Measurements from ENCODE around the gene CASP10.

Gene CASP10

GRCh38 chr2:201152517-201152916 lies 30.4 kb upstream of the CASP10 start:
- Histone ChIP-seq H2BK15ac (ENCODE audit: low read depth, poor library complexity, severe bottlenecking) (no peak overlapping the region), H3K4me2 (ENCODE audit: low read length, poor library complexity, severe bottlenecking) (no peak overlapping the region), H3K18ac (ENCODE audit: low read depth in 1 of 2, low read length in 2 of 2) (no peak overlapping the region), H3K23ac (ENCODE audit: low read length in 2 of 2) (no peak overlapping the region), H2BK120ac (ENCODE audit: low read depth, low read length) (no peak overlapping the region), H3K4ac (ENCODE audit: low read depth in 1 of 2, low read length in 2 of 2) (peak overlapping the region; percentile 20 to 34), H3K9ac (ENCODE audit: low read length) (peak overlapping the region; percentile 83), H2BK12ac (ENCODE audit: low read length in 2 of 2) (peak overlapping the region; percentile 44 to 55), H3K27ac (ENCODE audit: low read length, poor library complexity, severe bottlenecking) (peak overlapping the region; percentile 89), H3K9me3 (ENCODE audit: control insufficient read depth, low read length) (no peaks in the 10 kb centered on the region), H3K14ac (ENCODE audit: low read length in 2 of 2) (no peak overlapping the region), H2AFZ (ENCODE audit: low read depth, low read length) (no peak overlapping the region), H3K4me3 (ENCODE audit: insufficient read depth in 1 of 2, low read depth in 1 of 2, low read length in 2 of 2) (no peak overlapping the region), H2AK5ac (ENCODE audit: low read length, severe bottlenecking) (peak overlapping the region; percentile 85), H4K91ac (ENCODE audit: low read length) (peak overlapping the region; percentile 80), H3K36me3 (ENCODE audit: control insufficient read depth in 1 of 2, insufficient read depth in 2 of 2, low read depth in 1 of 2, low read length in 2 of 2) (peaks cover 20 to 65% of the 10 kb centered on the region in 2 experiments), H3K4me1 (ENCODE audit: control insufficient read depth, insufficient read depth, low read depth, low read length) (peaks cover 10% of the 10 kb centered on the region), H4K8ac (ENCODE audit: low read length) (peak overlapping the region; percentile 45), H3K79me1 (replicated peaks; ENCODE audit: low read length, poor library complexity, severe bottlenecking) (peaks cover 11% of the 10 kb centered on the region), H3K27me3 (ENCODE audit: control insufficient read depth in 1 of 2, insufficient read depth in 1 of 2, low read length in 2 of 2) (no peaks in the 10 kb centered on the region), H2BK5ac (ENCODE audit: low read depth, low read length, poor library complexity, severe bottlenecking) (no peak overlapping the region)
- DNase-seq, result no peak
- WGBS, result 100% methylated on average over 1 of the region's 1 CpG

- peak overlapping the region; percentile 45 for H4K8ac ChIP-seq (ENCODE audit: low read length)
- H2AK5ac ChIP-seq (ENCODE audit: low read length, severe bottlenecking), result peak overlapping the region; percentile 85
- H3K4ac ChIP-seq (ENCODE audit: low read depth in 1 of 2, low read length in 2 of 2), result peak overlapping the region in 1 of 2 experiments; percentile 47
- H2AFZ ChIP-seq (ENCODE audit: low read depth, low read length), result no peak overlapping the region
- no peak overlapping the region for H3K9ac ChIP-seq (ENCODE audit: low read length)
- H3K4me1 ChIP-seq (ENCODE audit: control insufficient read depth, insufficient read depth, low read depth, low read length), result peaks cover 11% of the 10 kb centered on the region
- H3K79me1 ChIP-seq (replicated peaks; ENCODE audit: low read length, poor library complexity, severe bottlenecking), result peaks cover 13% of the 10 kb centered on the region
- H3K18ac ChIP-seq (ENCODE audit: low read depth in 1 of 2, low read length in 2 of 2), result no peak overlapping the region
- no peak for DNase-seq
- no peak overlapping the region for H3K14ac ChIP-seq (ENCODE audit: low read length in 2 of 2)
- peak overlapping the region; percentile 89 for H3K27ac ChIP-seq (ENCODE audit: low read length, poor library complexity, severe bottlenecking)
- H3K9me3 ChIP-seq (ENCODE audit: control insufficient read depth, low read length), result no peaks in the 10 kb centered on the region
- H3K4me2 ChIP-seq (ENCODE audit: low read length, poor library complexity, severe bottlenecking), result no peak overlapping the region
- H3K4me3 ChIP-seq (ENCODE audit: insufficient read depth in 1 of 2, low read depth in 1 of 2, low read length in 2 of 2), result no peak overlapping the region
- no peak overlapping the region for H3K23ac ChIP-seq (ENCODE audit: low read length in 2 of 2)
- H3K36me3 ChIP-seq (ENCODE audit: control insufficient read depth in 1 of 2, insufficient read depth in 2 of 2, low read depth in 1 of 2, low read length in 2 of 2), result peaks cover 22 to 71% of the 10 kb centered on the region in 2 experiments
- H2BK5ac ChIP-seq (ENCODE audit: low read depth, low read length, poor library complexity, severe bottlenecking), result peak overlapping the region; percentile 53
- H2BK120ac ChIP-seq (ENCODE audit: low read depth, low read length), result no peak overlapping the region
- H2BK15ac ChIP-seq (ENCODE audit: low read depth, poor library complexity, severe bottlenecking), result no peak overlapping the region
- WGBS, result 88% methylated on average over 4 of the region's 6 CpGs
- H4K91ac ChIP-seq (ENCODE audit: low read length), result no peak overlapping the region
- no peak overlapping the region for H2BK12ac ChIP-seq (ENCODE audit: low read length in 2 of 2)
- no peaks in the 10 kb centered on the region for H3K27me3 ChIP-seq (ENCODE audit: control insufficient read depth in 1 of 2, insufficient read depth in 1 of 2, low read length in 2 of 2)
Measured at GRCh38 chr2:201152999-201153815, 29.7 kb upstream of the CASP10 start.

- Histone ChIP-seq H4K91ac (ENCODE audit: low read length) (no peak overlapping the region), H3K36me3 (ENCODE audit: control insufficient read depth in 1 of 2, insufficient read depth in 2 of 2, low read depth in 1 of 2, low read length in 2 of 2) (peaks cover 24 to 66% of the 10 kb centered on the region in 2 experiments), H3K18ac (ENCODE audit: low read depth in 1 of 2, low read length in 2 of 2) (no peak overlapping the region), H2AK5ac (ENCODE audit: low read length, severe bottlenecking) (no peak overlapping the region), H2BK120ac (ENCODE audit: low read depth, low read length) (no peak overlapping the region), H2BK5ac (ENCODE audit: low read depth, low read length, poor library complexity, severe bottlenecking) (no peak overlapping the region), H3K27ac (ENCODE audit: low read length, poor library complexity, severe bottlenecking) (no peak overlapping the region), H3K9ac (ENCODE audit: low read length) (no peak overlapping the region), H2AFZ (ENCODE audit: low read depth, low read length) (no peak overlapping the region), H3K4me1 (ENCODE audit: control insufficient read depth, insufficient read depth, low read depth, low read length) (peaks cover 11% of the 10 kb centered on the region), H3K9me3 (ENCODE audit: control insufficient read depth, low read length) (no peaks in the 10 kb centered on the region), H3K23ac (ENCODE audit: low read length in 2 of 2) (no peak overlapping the region), H3K4ac (ENCODE audit: low read depth in 1 of 2, low read length in 2 of 2) (no peak overlapping the region), H3K4me2 (ENCODE audit: low read length, poor library complexity, severe bottlenecking) (no peak overlapping the region), H3K79me1 (replicated peaks; ENCODE audit: low read length, poor library complexity, severe bottlenecking) (peaks cover 15% of the 10 kb centered on the region), H4K8ac (ENCODE audit: low read length) (no peak overlapping the region), H3K4me3 (ENCODE audit: insufficient read depth in 1 of 2, low read depth in 1 of 2, low read length in 2 of 2) (no peak overlapping the region), H2BK15ac (ENCODE audit: low read depth, poor library complexity, severe bottlenecking) (no peak overlapping the region), H3K27me3 (ENCODE audit: control insufficient read depth in 1 of 2, insufficient read depth in 1 of 2, low read length in 2 of 2) (no peaks in the 10 kb centered on the region), H2BK12ac (ENCODE audit: low read length in 2 of 2) (no peak overlapping the region), H3K14ac (ENCODE audit: low read length in 2 of 2) (no peak overlapping the region)
- DNase-seq, result no peak
- 92% methylated on average over 8 of the region's 9 CpGs for WGBS
Measured at GRCh38 chr2:201154615-201155399, 28.1 kb upstream of the CASP10 start.

GRCh38 chr2:201156036-201156435 lies 26.9 kb upstream of the CASP10 start:
- H2BK15ac ChIP-seq (ENCODE audit: low read depth, poor library complexity, severe bottlenecking), result no peak overlapping the region
- H4K8ac ChIP-seq (ENCODE audit: low read length), result no peak overlapping the region
- H3K36me3 ChIP-seq (ENCODE audit: control insufficient read depth in 1 of 2, insufficient read depth in 2 of 2, low read depth in 1 of 2, low read length in 2 of 2), result peaks cover 35 to 72% of the 10 kb centered on the region in 2 experiments
- H3K9ac ChIP-seq (ENCODE audit: low read length), result no peak overlapping the region
- no peak overlapping the region for H4K91ac ChIP-seq (ENCODE audit: low read length)
- H3K4me3 ChIP-seq (ENCODE audit: insufficient read depth in 1 of 2, low read depth in 1 of 2, low read length in 2 of 2), result no peak overlapping the region
- DNase-seq, result no peak
- no peak overlapping the region for H2BK120ac ChIP-seq (ENCODE audit: low read depth, low read length)
- H3K14ac ChIP-seq (ENCODE audit: low read length in 2 of 2), result no peak overlapping the region
- no peak overlapping the region for H3K4ac ChIP-seq (ENCODE audit: low read depth in 1 of 2, low read length in 2 of 2)
- no peak overlapping the region for H3K23ac ChIP-seq (ENCODE audit: low read length in 2 of 2)
- no peak overlapping the region for H3K18ac ChIP-seq (ENCODE audit: low read depth in 1 of 2, low read length in 2 of 2)
- no peak overlapping the region for H3K4me2 ChIP-seq (ENCODE audit: low read length, poor library complexity, severe bottlenecking)
- no peak overlapping the region for H2AK5ac ChIP-seq (ENCODE audit: low read length, severe bottlenecking)
- no peaks in the 10 kb centered on the region for H3K9me3 ChIP-seq (ENCODE audit: control insufficient read depth, low read length)
- no peaks in the 10 kb centered on the region for H3K27me3 ChIP-seq (ENCODE audit: control insufficient read depth in 1 of 2, insufficient read depth in 1 of 2, low read length in 2 of 2)
- no peak overlapping the region for H2AFZ ChIP-seq (ENCODE audit: low read depth, low read length)
- peaks cover 26% of the 10 kb centered on the region for H3K79me1 ChIP-seq (replicated peaks; ENCODE audit: low read length, poor library complexity, severe bottlenecking)
- no peak overlapping the region for H2BK12ac ChIP-seq (ENCODE audit: low read length in 2 of 2)
- WGBS, result 97% methylated on average over 3 of the region's 6 CpGs
- no peak overlapping the region for H2BK5ac ChIP-seq (ENCODE audit: low read depth, low read length, poor library complexity, severe bottlenecking)
- H3K4me1 ChIP-seq (ENCODE audit: control insufficient read depth, insufficient read depth, low read depth, low read length), result peaks cover 9% of the 10 kb centered on the region
- no peak overlapping the region for H3K27ac ChIP-seq (ENCODE audit: low read length, poor library complexity, severe bottlenecking)
